ENCODE results near the gene C17orf113. TPM values are rescaled to one million over a fixed set of nuclear protein-coding genes. Genes with fewer than 3 reads are reported as not detected.
A peak's percentile ranks its signal among the peaks of the same experiment; 100 is the strongest.

The C17orf113 gene
- total and polyA plus RNA-seq, 2 of the 13 experiments (the other 11 are each of a cell fraction or from before 2014, with no cell fraction given): 0.87 to 1.1 TPM

DNA sequence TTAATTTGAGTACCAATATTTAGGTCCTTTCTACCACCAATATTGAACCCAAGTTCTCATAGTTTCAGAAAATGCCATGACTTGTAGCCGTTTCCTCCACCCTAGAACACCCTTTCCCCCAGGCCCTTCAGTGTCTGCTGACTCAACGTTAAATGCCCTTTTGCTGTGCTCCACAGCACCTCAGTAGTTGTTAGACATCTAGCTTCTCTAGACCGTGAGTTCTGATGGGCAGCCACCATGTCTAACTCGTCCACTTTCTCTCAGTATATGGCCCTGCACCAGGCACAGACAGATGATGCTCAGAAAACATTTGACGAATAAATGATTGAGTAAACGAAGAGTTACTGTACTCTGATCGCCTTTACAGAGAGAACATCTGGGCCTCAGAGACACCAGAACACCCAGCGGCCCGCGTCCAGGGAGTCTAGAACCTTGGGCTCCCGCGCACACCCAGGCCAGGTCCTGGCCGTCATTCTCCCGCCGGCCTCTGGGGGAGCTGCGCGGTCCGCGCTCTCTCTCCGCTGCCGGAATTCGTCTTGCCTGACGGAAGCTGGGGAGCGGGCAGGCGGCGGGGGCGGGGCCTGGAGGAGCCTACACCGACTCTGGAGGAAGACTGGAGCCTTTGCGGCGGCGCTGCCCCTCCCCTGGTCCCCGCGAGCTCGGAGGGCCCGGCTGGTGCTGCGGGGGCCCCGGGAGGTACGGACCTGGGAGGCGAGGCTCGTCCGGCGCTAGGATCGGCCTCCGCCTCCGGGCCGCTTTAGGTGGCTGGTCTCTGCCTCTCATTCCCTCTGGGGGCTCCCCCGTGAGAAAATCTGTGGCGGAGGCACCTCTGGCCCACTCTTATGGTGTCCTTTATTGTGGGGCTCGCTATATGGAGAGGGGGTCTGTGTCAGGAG is 30.6 kb downstream of the C17orf113 start, which contains the start of gene NKIRAS2 (continued):
- peak; percentile 97; the same call in 1 of the 2 replicates for TF ChIP-seq ZNF839 (CRISPR knock-in tag; IDR thresholded peaks at IDR 0.05; ENCODE audit: borderline replicate concordance)
- TF ChIP-seq, protein P1, sequence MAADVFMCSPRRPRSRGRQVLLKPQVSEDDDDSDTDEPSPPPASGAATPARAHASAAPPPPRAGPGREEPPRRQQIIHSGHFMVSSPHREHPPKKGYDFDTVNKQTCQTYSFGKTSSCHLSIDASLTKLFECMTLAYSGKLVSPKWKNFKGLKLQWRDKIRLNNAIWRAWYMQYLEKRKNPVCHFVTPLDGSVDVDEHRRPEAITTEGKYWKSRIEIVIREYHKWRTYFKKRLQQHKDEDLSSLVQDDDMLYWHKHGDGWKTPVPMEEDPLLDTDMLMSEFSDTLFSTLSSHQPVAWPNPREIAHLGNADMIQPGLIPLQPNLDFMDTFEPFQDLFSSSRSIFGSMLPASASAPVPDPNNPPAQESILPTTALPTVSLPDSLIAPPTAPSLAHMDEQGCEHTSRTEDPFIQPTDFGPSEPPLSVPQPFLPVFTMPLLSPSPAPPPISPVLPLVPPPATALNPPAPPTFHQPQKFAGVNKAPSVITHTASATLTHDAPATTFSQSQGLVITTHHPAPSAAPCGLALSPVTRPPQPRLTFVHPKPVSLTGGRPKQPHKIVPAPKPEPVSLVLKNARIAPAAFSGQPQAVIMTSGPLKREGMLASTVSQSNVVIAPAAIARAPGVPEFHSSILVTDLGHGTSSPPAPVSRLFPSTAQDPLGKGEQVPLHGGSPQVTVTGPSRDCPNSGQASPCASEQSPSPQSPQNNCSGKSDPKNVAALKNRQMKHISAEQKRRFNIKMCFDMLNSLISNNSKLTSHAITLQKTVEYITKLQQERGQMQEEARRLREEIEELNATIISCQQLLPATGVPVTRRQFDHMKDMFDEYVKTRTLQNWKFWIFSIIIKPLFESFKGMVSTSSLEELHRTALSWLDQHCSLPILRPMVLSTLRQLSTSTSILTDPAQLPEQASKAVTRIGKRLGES (CRISPR knock-in tag; IDR thresholded peaks at IDR 0.05; ENCODE audit: borderline replicate concordance): no peak
- peak; percentile 89 for TF ChIP-seq ETV5 (CRISPR knock-in tag; IDR thresholded peaks at IDR 0.05; ENCODE audit: borderline replicate concordance)
- TF ChIP-seq SOX6 (IDR thresholded peaks at IDR 0.05): no peak
- peak; percentile 74 for TF ChIP-seq SOX6 (CRISPR knock-in tag; IDR thresholded peaks at IDR 0.05)
- peak; percentile 97 for TF ChIP-seq HDAC1 (CRISPR knock-in tag; IDR thresholded peaks at IDR 0.05)
- peak; percentile 90 for TF ChIP-seq YEATS4 (CRISPR knock-in tag; IDR thresholded peaks at IDR 0.05; ENCODE audit: borderline replicate concordance)
- no peak for TF ChIP-seq STAG1 (CRISPR knock-in tag; IDR thresholded peaks at IDR 0.05)
- peak; percentile 3; the same call in 1 of the 2 replicates for TF ChIP-seq SMC3 (IDR thresholded peaks at IDR 0.05; ENCODE audit: low read length)
- peak; percentile 91 for TF ChIP-seq MAZ (IDR thresholded peaks at IDR 0.05; ENCODE audit: borderline replicate concordance, low read depth, low read length)
- TF ChIP-seq MAZ (CRISPR knock-in tag; IDR thresholded peaks at IDR 0.05; ENCODE audit: low read depth): peak; percentile 99
- TF ChIP-seq HOXD1 (CRISPR knock-in tag; IDR thresholded peaks at IDR 0.05): peak; percentile 87; the same call in 1 of the 2 replicates
- TF ChIP-seq ZNF816 (CRISPR knock-in tag; IDR thresholded peaks at IDR 0.05; ENCODE audit: borderline replicate concordance): peak; percentile 86; the same call in 1 of the 2 replicates
- TF ChIP-seq ATM (IDR thresholded peaks at IDR 0.05; ENCODE audit: borderline replicate concordance): no peak
- peak; percentile 95; the same call in 1 of the 2 replicates for TF ChIP-seq ZNF34 (CRISPR knock-in tag; IDR thresholded peaks at IDR 0.05; ENCODE audit: borderline replicate concordance)
- no peak for TF ChIP-seq RARG (CRISPR knock-in tag; IDR thresholded peaks at IDR 0.05; ENCODE audit: low read depth)
- TF ChIP-seq ZNF773 (CRISPR knock-in tag; IDR thresholded peaks at IDR 0.05; ENCODE audit: borderline replicate concordance): peak; percentile 27; the same call in 1 of the 2 replicates
- TF ChIP-seq, protein P2, sequence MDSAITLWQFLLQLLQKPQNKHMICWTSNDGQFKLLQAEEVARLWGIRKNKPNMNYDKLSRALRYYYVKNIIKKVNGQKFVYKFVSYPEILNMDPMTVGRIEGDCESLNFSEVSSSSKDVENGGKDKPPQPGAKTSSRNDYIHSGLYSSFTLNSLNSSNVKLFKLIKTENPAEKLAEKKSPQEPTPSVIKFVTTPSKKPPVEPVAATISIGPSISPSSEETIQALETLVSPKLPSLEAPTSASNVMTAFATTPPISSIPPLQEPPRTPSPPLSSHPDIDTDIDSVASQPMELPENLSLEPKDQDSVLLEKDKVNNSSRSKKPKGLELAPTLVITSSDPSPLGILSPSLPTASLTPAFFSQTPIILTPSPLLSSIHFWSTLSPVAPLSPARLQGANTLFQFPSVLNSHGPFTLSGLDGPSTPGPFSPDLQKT (CRISPR knock-in tag; IDR thresholded peaks at IDR 0.05; ENCODE audit: borderline replicate concordance): no peak
- 0 out of 2 replicates have a peak, but pooled peaks have one; percentile 67 for TF ChIP-seq ZFP37 (CRISPR knock-in tag; IDR thresholded peaks at IDR 0.05; ENCODE audit: borderline replicate concordance)
- TF ChIP-seq, protein P3, sequence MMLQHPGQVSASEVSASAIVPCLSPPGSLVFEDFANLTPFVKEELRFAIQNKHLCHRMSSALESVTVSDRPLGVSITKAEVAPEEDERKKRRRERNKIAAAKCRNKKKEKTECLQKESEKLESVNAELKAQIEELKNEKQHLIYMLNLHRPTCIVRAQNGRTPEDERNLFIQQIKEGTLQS (CRISPR knock-in tag; IDR thresholded peaks at IDR 0.05): peak; percentile 45
- peak; percentile 86 for TF ChIP-seq ZNF607 (CRISPR knock-in tag; IDR thresholded peaks at IDR 0.05; ENCODE audit: borderline replicate concordance)
- TF ChIP-seq, protein P4, sequence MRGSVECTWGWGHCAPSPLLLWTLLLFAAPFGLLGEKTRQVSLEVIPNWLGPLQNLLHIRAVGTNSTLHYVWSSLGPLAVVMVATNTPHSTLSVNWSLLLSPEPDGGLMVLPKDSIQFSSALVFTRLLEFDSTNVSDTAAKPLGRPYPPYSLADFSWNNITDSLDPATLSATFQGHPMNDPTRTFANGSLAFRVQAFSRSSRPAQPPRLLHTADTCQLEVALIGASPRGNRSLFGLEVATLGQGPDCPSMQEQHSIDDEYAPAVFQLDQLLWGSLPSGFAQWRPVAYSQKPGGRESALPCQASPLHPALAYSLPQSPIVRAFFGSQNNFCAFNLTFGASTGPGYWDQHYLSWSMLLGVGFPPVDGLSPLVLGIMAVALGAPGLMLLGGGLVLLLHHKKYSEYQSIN (CRISPR knock-in tag; IDR thresholded peaks at IDR 0.05; ENCODE audit: borderline replicate concordance): no peak
- peak; percentile 85 for TF ChIP-seq NR2C2 (CRISPR knock-in tag; IDR thresholded peaks at IDR 0.05; ENCODE audit: borderline replicate concordance)

Data from HepG2 (cell line).